OCI-LY7 (cell line): ENCODE measurements around the gene CD81. TPM values are rescaled to one million over a fixed set of nuclear protein-coding genes. Genes with fewer than 3 reads are reported as not detected.

Experiments used
- BruUV-seq: library from RNA; stranded (reverse); fragments of 400-500 nt; replicated peaks from 2 replicates; lab custom pipeline; 2021; lab: Mats Ljungman, UMichigan
- CTCF ChIA-PET: fragments of 300-600 bp; sonication (Branson Sonifier 250); formaldehyde crosslinking; loops from one replicate; lab custom pipeline; 2022; ENCODE audit warnings: antibody characterized with exemption; ENCODE audit not compliant: unreplicated experiment; lab: Charles Lee
- POLR2A ChIA-PET: fragments of 300-600 bp; sonication (Branson Sonifier 250); formaldehyde crosslinking; loops from one replicate; lab custom pipeline; 2022; ENCODE audit warnings: antibody characterized with exemption; lab: Charles Lee
- DNase-seq: peaks from one replicate; pipeline ENCODE4 v3.0.0-alpha.2; 2015; ENCODE audit warnings: low spot score
- H2AFZ ChIP-seq: fragments of 200-600 bp; sonication (generic), shearing (Covaris generic); 2 replicates; pipeline ENCODE4 v1.6.1; 2014; ENCODE audit warnings: mild to moderate bottlenecking, antibody characterized with exemption, low read length, moderate library complexity
- H3K27ac ChIP-seq: fragments of 200-600 bp; sonication (generic); 2 replicates; pipeline ENCODE4 v1.5.1; 2014; ENCODE audit warnings: mixed run types, low read depth, mild to moderate bottlenecking, moderate library complexity, low read length, inconsistent platforms; ENCODE audit not compliant: poor library complexity, severe bottlenecking
- H3K36me3 ChIP-seq: fragments of 200-600 bp; sonication (generic); 2 replicates; pipeline ENCODE4 v1.6.1; 2014; ENCODE audit warnings: mild to moderate bottlenecking, antibody characterized with exemption, low read length, moderate library complexity, mixed read lengths; ENCODE audit not compliant: insufficient read depth
- H3K4me1 ChIP-seq: fragments of 200-600 bp; sonication (generic); 2 replicates; pipeline ENCODE4 v1.5.1; 2014; ENCODE audit warnings: mild to moderate bottlenecking, low read length; ENCODE audit not compliant: insufficient read depth, poor library complexity, severe bottlenecking
- H3K4me2 ChIP-seq: fragments of 200-600 bp; sonication (generic); 2 replicates; pipeline ENCODE4 v1.6.1; 2014; ENCODE audit warnings: mild to moderate bottlenecking, low read length
- H3K4me3 ChIP-seq: fragments of 200-600 bp; sonication (generic); 2 replicates; pipeline ENCODE4 v1.5.1; 2014; ENCODE audit warnings: mild to moderate bottlenecking, low read depth, low read length; ENCODE audit not compliant: poor library complexity, severe bottlenecking
- H3K79me2 ChIP-seq: fragments of 200-600 bp; sonication (generic); 2 replicates; pipeline ENCODE4 v1.6.1; 2016; ENCODE audit warnings: low read depth, mild to moderate bottlenecking, low read length, moderate library complexity, mixed read lengths; ENCODE audit not compliant: insufficient read depth
- H3K9me2 ChIP-seq: fragments of 200-600 bp; sonication (generic); 2 replicates; pipeline ENCODE4 v1.6.1; 2016; ENCODE audit warnings: mild to moderate bottlenecking, low read length, mixed read lengths; ENCODE audit not compliant: insufficient read depth
- H3K9me3 ChIP-seq: fragments of 200-600 bp; sonication (generic); 2 replicates; pipeline ENCODE4 v1.6.1; 2014; ENCODE audit warnings: mild to moderate bottlenecking, mixed run types, low read length, mixed read lengths
- H4K20me1 ChIP-seq: fragments of 200-600 bp; sonication (generic); 2 replicates; pipeline ENCODE4 v1.6.1; 2014; ENCODE audit warnings: mild to moderate bottlenecking, antibody characterized with exemption, low read length, moderate library complexity, mixed read lengths; ENCODE audit not compliant: insufficient read depth
- CTCF ChIP-seq: fragments of 200-600 bp; sonication (generic); conservative IDR thresholded peaks from 2 replicates; pipeline ENCODE4 v1.5.1; 2014; ENCODE audit warnings: mild to moderate bottlenecking, antibody characterized with exemption, low read length, moderate library complexity, mixed read lengths
- EZH2phosphoT487 ChIP-seq: fragments of 200-600 bp; sonication (generic); IDR thresholded peaks from 2 replicates; pipeline ENCODE4 v1.6.1; 2018; ENCODE audit warnings: low read depth, borderline replicate concordance, mild to moderate bottlenecking, mixed run types, antibody characterized with exemption, low read length, moderate library complexity, mixed read lengths
- intact Hi-C: fragments of 100-400 bp; cut with micrococcal nuclease; formaldehyde crosslinking; loops from one replicate; pipeline ENCODE4 v1.10.0; 2022; ENCODE audit not compliant: unreplicated experiment
- total RNA-seq, 2 experiments: library from RNA; depleted of rRNA in 1 of 2; stranded (reverse); fragments of >200 nt in 1 of 2; shearing (Covaris generic) in 1 of 2; gene quantifications; 2 replicates each; pipeline ENCODE4 v1.2.3, GENCODE V29; 2014 to 2022

The CD81 gene
- total RNA-seq, 2 experiments from 2014 or later = 290 to 343 TPM

GRCh38 chr11:2388431-2389376, 11.6 kb downstream of the CD81 start:
- TF ChIP-seq CTCF (0 out of 2 replicates have a peak, but pooled peaks have one; percentile 20), EZH2phosphoT487 (no peak)
- intact Hi-C loops = loop anchor here (5.0 kb wide), 3 partner anchors 536 to 669 kb away; partner anchors contain the start of genes CARS1, LSP1 and NAP1L4
- peaks cover 14% of the 10 kb centered on the region; the same call in 1 of the 2 replicates for H4K20me1 ChIP-seq
- peaks cover 91% of the 10 kb centered on the region for H3K4me1 ChIP-seq
- peak; percentile 46 for DNase-seq
- peaks cover 80% of the 10 kb centered on the region for H3K79me2 ChIP-seq
- ChIA-PET POLR2A (interaction anchor here (1.2 to 3.2 kb wide), 3 partner anchors 11 to 83 kb away, joined by 3 to 20 read pairs (median 13); partner anchors contain the start of genes CD81 and TSSC4), CTCF (interaction anchor here (0.8 kb wide), 1 partner anchor 12 kb away, joined by 5 read pairs; the partner anchor contains the start of gene CD81)
- H3K36me3 ChIP-seq = peaks cover 64% of the 10 kb centered on the region
- peak overlapping the region; percentile 80 for H3K4me3 ChIP-seq
- no peaks in the 10 kb centered on the region for H3K9me2 ChIP-seq
- H3K4me2 ChIP-seq = peak overlapping the region; percentile 97
- BruUV-seq = no TSS peak
- no peaks in the 10 kb centered on the region for H3K9me3 ChIP-seq
- H3K27ac ChIP-seq = peak overlapping the region; percentile 99
- H2AFZ ChIP-seq = no peak overlapping the region

- H3K4me1 ChIP-seq = peaks cover 95% of the 10 kb centered on the region
- no peaks in the 10 kb centered on the region for H3K9me2 ChIP-seq
- DNase-seq = peak; percentile 86
- peaks cover 21% of the 10 kb centered on the region for H4K20me1 ChIP-seq
- intact Hi-C loops = loop anchor here (5.0 kb wide), 3 partner anchors 537 to 668 kb away; partner anchors contain the start of genes CARS1, LSP1 and NAP1L4
- ChIA-PET CTCF (interaction anchor here (0.8 kb wide), 1 partner anchor 12 kb away, joined by 5 read pairs; the partner anchor contains the start of gene CD81), POLR2A (no interaction called here)
- H3K27ac ChIP-seq = peak overlapping the region; percentile 99
- H3K36me3 ChIP-seq = peaks cover 72% of the 10 kb centered on the region
- H3K9me3 ChIP-seq = no peaks in the 10 kb centered on the region
- peak overlapping the region; percentile 80 for H3K4me3 ChIP-seq
- H3K79me2 ChIP-seq = peaks cover 85% of the 10 kb centered on the region
- no peak overlapping the region for H2AFZ ChIP-seq
- H3K4me2 ChIP-seq = peak overlapping the region; percentile 97
- BruUV-seq = no TSS peak
- peak; percentile 34; the same call in 1 of the 2 replicates for TF ChIP-seq CTCF
- TF ChIP-seq EZH2phosphoT487 = no peak
Measured at GRCh38 chr11:2389377-2390026, 12.4 kb downstream of the CD81 start.
